ENCODE data around the gene SLC4A1AP. TPM values are rescaled to one million over a fixed set of nuclear protein-coding genes. Genes with fewer than 3 reads are reported as not detected.
A peak's percentile ranks its signal among the peaks of the same experiment; 100 is the strongest.

The SLC4A1AP gene
- total RNA-seq, 1 experiment from 2014 or later: 20.8 TPM

- WGBS (ENCODE audit: extremely low coverage, insufficient read length, low lambda C conversion rate): no CpG with 5 or more reads among the region's 51 CpGs
- Histone ChIP-seq H2AK5ac (ENCODE audit: insufficient read length, low read length) (no peak overlapping the region), H3K23me2 (ENCODE audit: insufficient read length, low read depth, low read length, poor library complexity, severe bottlenecking) (peaks cover 12% of the 10 kb centered on the region), H3K14ac (ENCODE audit: insufficient read depth, low read length) (peak overlapping the region; percentile 89), H4K5ac (ENCODE audit: insufficient read length, low read depth, low read length) (no peak overlapping the region), H3K27ac (ENCODE audit: insufficient read length, low read depth, low read length) (no peak overlapping the region), H2BK15ac (ENCODE audit: low read depth, low read length) (no peak overlapping the region; the same call in 1 of the 2 replicates), H3K4me1 (ENCODE audit: insufficient read depth, low read length) (peaks cover 6% of the 10 kb centered on the region; the same call in 1 of the 2 replicates), H4K91ac (ENCODE audit: insufficient read length, low read depth, low read length) (no peak overlapping the region), H3K56ac (ENCODE audit: insufficient read length, low read depth, low read length) (no peak overlapping the region), H3K27me3 (ENCODE audit: insufficient read depth, low read length) (no peaks in the 10 kb centered on the region), H2BK120ac (ENCODE audit: low read depth, low read length, poor library complexity, severe bottlenecking) (no peak overlapping the region), H3K18ac (ENCODE audit: insufficient read length, low read depth, low read length) (peak overlapping the region; percentile 65), H2BK5ac (ENCODE audit: insufficient read length, low read length) (no peak overlapping the region), H3K4me2 (ENCODE audit: insufficient read depth, insufficient read length, low read length) (peak overlapping the region; percentile 78), H4K8ac (replicated peaks; ENCODE audit: insufficient read length, low read depth, low read length) (no peak overlapping the region), H3K79me1 (ENCODE audit: insufficient read depth, low read depth, low read length, poor library complexity, severe bottlenecking) (no peaks in the 10 kb centered on the region), H2AFZ (ENCODE audit: low read length) (no peak overlapping the region), H3K9me3 (ENCODE audit: control insufficient read depth, low read depth, low read length) (no peaks in the 10 kb centered on the region), H2BK20ac (ENCODE audit: low read depth, low read length, poor library complexity, severe bottlenecking) (no peak overlapping the region), H3K23ac (ENCODE audit: insufficient read length, low read depth, low read length) (no peak overlapping the region), H3K4ac (ENCODE audit: low read depth, low read length) (no peak overlapping the region), H3K79me2 (ENCODE audit: insufficient read depth, low read length) (no peaks in the 10 kb centered on the region), H3T11ph (ENCODE audit: low read length) (no peak overlapping the region), H3K9ac (ENCODE audit: extremely low read depth, insufficient read length, low read length) (peak overlapping the region; percentile 64), H4K20me1 (ENCODE audit: control insufficient read depth, insufficient read depth, insufficient read length) (no peaks in the 10 kb centered on the region), H2BK12ac (ENCODE audit: insufficient read length, low read depth, low read length) (no peak overlapping the region)
- Mint-ChIP-seq H3K27me3 (ENCODE audit: low read depth) (peaks cover 16% of the 10 kb centered on the region), H3K4me3 (peak overlapping the region; percentile 71 to 85), H3K9me3 (no peaks in the 10 kb centered on the region), H3K4me1 (peaks cover 22 to 23% of the 10 kb centered on the region in 2 experiments), H3K27ac (no peak overlapping the region), H3K36me3 (ENCODE audit: insufficient read depth in 1 of 3, low read depth in 3 of 3) (no peaks in the 10 kb centered on the region)
- DNase-seq: no peak
- TF ChIP-seq CTCF (conservative IDR thresholded peaks at IDR 0.05): no peak
Observed at GRCh38 chr2:27715318-27716210, 51.9 kb downstream of the SLC4A1AP start.

All from H9 (cell line).